ENCODE results near the gene TBC1D9.

Gene TBC1D9

GRCh38 chr4:140644470-140645185 is 111.6 kb downstream of the TBC1D9 start:
- DNase-seq = no peak

DNA sequence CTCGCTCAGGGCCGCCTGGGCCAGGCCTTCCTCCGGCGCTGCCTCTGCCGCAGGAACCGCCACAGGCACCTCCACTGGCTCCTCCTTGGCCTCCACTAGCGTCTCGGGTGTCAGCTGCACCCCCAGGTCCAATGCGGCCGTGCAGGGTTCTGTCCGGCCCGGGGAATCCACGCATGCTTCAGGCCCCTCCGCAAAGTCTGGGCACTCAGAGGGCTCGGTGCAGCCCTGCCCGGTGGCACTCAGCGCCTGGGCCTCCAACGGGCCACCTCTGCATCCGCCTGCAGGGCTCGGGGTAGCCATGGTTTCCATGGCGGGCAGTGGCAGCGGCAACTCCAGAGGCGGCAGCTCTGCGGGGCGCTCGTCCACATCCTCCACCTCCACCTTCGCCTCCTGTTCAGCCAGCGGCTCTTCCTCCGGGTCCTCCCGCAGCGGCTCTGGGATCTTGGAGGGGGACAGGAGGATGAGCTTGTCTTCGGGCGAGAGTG is 112.6 kb downstream of the TBC1D9 start:
- DNase-seq = no peak

DNA sequence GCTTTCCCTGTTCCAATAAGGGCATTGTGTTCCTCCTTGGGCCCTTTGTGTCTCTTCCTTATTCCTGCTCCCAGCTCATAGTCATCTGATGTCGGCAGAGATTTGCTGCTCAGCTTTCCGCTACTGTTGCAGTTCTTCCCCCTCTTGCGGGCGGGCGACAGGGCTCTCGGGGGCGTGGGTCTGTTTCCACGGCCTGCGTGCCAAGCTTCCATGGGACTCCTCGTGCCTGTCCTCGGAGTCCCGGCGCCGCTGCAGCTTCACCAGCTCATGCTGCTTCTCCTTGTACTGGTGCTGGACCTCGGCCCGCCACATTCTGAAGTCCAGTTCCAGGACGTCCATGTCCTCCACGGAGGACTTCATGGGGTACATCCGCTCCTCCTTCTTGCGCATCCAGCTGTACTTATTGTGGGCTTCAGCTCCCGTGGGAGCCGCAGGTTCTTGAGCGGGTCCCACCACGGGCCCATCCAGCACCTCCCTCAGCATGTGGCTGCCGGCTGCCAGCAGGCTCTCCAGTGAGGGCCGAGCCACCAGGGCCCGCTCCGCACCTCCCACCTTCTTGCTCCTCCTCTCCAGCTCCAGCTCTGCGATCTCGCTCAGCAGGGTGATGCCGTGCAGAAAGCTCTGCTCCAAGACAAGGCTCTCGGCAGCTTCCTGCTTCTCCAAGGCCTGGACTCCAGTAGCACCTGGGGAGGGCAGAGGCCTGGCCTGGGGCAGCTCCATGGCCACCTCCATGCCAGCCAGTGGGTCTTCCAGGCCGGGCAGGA is 113.3 kb downstream of the TBC1D9 start:
- no peak for DNase-seq

GRCh38 chr4:140641789-140642439 is 114.3 kb downstream of the TBC1D9 start:
- no peak for DNase-seq

GRCh38 chr4:140641105-140641555 is 115.1 kb downstream of the TBC1D9 start:
- no peak for DNase-seq

DNA sequence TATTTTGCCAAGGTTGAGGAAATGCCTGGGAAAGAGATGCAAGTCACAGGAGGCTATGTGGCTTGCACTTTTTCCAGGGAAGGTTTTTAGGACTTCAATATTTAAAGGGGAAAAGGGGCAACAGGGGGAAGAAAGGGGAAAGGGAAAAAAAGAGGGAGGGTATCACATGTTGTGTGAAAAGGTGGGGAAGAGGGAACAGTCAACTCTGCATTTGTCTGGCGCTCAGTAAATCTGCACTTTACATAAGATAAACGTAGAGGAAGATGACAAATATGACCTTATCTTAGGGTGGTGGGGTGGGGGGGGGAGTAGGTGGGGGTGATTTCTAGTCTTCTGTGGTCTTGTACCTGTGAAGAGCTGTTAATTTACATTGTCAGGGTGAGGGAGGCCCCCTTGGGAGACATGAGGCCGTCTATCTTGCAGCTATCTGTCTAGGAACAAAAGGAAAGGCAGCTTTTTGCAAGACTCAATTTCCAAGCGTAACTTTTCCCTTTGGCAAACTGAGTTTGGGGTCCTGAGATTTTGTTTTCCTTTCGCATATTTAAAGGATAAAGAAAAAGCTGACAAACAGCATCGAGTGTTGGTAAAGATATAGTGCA is 115.9 kb downstream of the TBC1D9 start:
- DNase-seq = no peak

DNA sequence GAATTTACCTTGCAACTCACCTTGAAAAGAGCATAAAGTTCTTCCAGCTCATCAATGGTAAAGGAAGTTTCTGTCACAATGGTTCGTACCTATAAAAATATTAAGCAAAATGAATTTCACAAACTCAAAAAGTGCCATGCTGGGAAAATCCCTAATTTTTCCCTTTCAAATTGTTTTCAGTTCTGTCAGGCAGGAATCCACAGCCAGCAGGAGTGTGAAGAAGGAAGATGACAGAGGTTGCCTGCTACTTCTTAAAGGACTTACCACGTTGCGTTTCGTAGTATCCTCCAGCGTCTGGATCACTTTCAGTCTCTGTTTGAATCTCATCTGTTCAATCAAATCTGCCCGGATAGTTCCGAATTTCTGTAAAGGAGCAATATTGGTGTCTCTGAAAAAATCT is 117.1 kb downstream of the TBC1D9 start:
- DNase-seq = no peak

- DNase-seq = peak; percentile 52
Measured at GRCh38 chr4:140637836-140638235, 118.3 kb downstream of the TBC1D9 start.

DNA sequence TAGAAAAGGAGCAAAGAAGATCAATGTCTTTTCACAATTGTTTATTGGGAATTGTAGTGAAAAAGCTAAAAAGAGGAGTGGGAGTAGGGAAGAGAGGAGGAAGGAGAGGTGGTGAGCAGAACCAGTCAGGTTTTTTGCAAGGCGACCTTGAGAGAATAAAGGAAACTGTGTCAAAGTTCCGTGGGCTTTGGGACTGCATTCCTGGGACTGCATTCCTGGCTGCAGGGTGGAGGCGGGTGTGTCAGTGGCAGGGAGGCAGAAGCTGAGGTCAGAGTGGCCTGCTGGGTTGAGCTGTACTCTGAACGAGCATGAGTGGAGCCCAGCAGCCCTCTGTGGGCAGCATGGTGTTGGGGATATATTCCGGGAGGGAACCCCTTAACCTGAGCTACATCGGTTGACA is 120.6 kb downstream of the TBC1D9 start:
- no peak for DNase-seq

DNA sequence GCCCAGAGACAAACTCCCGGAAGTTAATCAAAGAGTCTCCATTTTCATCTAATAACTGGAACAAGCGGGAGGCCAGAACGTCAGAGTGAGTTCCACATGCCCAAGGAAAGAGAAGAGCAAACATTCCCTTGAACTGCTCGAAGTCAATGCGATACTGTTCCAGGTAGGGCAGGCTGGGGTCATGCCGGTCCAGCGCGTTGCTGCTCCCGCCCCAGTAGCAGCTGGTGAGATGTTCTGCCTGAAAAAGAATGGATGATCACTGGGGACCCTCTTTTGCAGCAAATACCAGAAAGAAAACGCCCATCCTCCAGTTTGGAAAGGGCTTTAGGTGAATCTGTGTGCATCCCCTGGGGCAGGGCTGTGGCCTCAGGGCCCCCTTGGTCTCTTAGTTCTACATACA is 122.2 kb downstream of the TBC1D9 start:
- no peak for DNase-seq

DNA sequence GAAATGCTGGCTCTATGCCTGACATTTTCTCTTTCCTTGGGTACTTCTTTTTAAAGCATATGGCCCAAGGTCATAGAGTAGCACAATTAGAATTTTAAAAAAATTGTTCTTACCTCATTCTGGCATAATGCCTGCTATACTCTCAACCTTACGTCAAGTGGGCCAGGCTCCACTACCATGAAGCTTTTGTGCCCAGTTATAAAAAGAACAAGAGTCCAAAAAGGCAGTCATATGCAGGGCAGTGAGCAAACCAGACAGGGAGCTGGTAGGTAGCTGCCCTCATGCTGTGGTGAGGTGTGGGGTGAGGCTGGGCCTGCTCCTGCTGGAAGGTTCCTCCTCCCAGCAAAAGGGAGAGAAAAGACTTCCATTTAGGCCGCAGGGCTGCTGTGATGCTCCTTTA is 123.1 kb downstream of the TBC1D9 start:
- DNase-seq = no peak

GRCh38 chr4:140630246-140630645 is 125.9 kb downstream of the TBC1D9 start:
- no peak for DNase-seq

GRCh38 chr4:140628016-140628415 is 128.2 kb downstream of the TBC1D9 start:
- no peak for DNase-seq

DNA sequence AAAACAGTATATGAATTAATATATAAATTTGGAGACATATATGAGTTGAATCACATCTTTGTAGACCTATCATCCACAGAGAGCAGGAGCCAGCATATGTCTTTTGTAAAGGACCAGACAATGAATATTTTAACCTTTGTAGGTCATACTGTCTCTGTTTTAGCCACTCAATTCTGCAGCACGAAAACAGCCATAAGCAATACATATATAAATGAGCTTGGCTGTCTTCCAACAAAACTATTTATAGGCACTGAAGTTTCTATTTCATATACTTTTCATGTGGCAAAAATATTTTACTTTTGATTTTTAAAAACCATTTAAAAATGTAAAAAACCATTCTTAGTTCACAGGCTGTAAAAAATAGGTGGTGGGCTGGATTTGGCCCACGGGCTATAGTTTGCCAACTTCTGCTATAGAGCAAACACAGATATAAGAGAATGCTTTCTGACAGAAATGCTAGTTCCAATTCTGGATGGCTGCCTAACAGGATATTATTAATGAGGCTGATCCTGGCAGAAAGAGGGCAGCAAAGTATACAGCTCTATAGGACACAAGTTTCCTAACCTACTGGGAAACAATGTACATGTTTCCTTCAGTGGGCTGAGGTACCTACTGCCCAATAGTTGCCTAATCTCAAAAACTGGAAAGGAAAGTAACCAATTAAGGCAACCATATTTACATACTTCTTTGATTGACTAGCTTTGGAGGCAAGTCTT is 129.4 kb downstream of the TBC1D9 start:
- DNase-seq = no peak

DNA sequence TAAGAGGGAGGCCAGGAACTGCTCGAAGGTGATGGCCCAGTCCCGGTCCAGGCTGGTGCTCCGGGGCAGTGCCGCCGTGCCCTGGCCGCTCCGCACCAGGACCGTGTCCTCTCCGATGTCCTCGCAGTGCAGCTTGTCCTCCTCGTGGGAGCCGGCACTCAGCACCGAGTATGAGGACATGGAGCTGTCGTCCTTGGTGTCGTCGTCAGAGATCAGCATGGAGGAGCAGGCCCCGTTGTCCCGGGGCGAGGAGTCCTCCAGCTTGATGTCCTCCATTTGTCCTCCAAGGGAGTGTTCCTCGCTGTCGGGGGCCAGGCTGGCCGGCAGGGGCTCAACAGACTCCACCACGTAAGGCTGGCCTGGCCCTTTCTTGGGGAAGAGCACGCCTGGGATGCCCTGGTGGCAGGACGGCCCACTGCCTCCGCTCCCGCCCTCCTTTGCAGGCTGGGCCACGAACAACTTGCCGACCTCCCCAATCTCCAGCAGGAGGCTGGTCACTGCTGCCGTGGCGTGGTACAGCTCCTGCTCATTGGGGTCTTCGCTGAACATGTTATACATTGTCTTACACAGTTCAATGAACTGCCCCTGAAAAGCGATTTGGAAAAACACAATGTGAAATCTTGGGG is 133.7 kb downstream of the TBC1D9 start:
- no peak for DNase-seq

GRCh38 chr4:140621161-140621560 is 135.0 kb downstream of the TBC1D9 start:
- no peak for DNase-seq

DNA sequence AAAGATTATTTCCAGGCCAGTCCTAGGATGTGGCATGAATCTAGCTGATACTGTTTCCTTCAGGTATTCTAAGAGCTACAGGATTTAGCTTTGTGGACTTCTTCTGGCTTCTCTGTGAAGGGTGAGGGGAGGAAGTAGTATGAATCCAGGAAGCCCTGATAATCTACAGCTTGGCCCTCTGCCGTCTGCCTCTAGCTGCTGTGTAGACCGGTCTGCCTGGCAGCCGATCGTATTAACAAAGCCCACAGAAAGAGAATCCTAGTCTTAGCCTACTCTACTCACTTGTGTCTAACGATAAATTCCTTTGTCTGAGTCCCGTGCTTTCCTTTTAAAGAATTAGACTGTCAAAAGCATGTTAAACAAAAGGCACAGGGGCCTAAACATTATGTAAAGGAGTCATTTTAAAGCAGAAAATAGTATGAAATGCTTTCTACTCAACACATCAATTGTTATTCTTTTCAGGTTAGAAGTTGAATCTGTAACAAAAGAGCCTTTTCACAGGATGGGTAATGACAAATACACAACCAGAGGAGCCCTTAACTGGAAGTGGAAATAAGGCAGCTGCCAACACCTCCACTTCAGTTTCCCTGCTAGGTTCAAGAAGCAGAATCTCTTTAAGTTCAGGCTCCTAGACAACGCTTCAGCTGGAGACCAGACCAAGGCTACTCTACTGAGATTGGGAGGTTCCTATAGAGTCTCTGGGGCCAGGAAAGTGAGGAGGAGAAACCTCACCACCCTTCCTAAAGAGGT is 138.5 kb downstream of the TBC1D9 start:
- DNase-seq = no peak

DNA sequence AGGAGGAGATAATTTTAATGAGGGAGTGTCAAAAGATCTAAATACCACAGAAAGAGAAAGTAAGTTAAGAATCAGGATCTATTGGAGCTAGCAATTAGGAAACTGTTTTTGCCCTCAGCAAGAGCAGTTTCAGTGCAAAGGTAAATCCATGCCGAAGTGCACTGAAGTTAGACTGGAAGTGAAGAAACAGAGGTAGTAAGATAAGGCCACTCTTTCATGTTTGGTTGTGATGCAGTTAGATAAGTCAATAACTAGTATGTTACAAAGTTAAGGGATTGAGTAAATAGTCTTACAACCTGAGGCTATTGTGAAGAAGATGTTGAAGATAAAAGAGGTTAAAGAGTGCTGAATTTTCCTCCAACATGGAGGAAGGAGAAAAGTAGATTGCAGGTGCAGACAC is 140.7 kb downstream of the TBC1D9 start:
- no peak for DNase-seq

DNA sequence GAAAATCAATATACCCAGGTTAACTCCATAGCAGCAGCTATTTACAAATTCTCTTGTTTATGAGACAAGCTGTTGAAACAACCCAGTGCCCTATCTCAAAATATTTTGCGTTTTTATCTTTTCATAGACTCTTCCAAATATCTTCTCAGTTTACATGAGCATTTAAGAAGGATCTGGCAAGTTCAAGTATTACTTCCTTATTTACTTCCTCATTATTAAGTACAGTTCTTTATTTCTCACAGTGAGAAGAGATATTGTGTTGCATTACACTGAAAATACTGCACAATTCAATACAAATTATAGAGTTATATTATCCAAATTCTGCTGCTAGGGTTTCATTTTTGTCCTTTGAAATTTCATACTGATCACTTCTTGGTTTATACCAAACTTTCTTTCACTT is 143.8 kb downstream of the TBC1D9 start:
- no peak for DNase-seq

- no peak for DNase-seq
Measured at GRCh38 chr4:140611854-140612253, 144.3 kb downstream of the TBC1D9 start.

Measured in NCI-H82 (cell line).